ENCODE data around the gene PSEN1.

PSEN1 gene

GRCh38 chr14:73216030-73216429, 79.7 kb downstream of the PSEN1 start:
- Histone ChIP-seq H2AK5ac (ENCODE audit: low read length) (no peak overlapping the region), H3K4me2 (ENCODE audit: low read length) (no peak overlapping the region), H3K36me3 (ENCODE audit: control insufficient read depth in 1 of 2, insufficient read depth in 2 of 2, low read length in 2 of 2) (peaks cover 15 to 24% of the 10 kb centered on the region in 2 experiments), H4K12ac (ENCODE audit: low read depth, low read length) (no peak overlapping the region), H3K4me3 (ENCODE audit: low read depth, low read length) (no peak overlapping the region), H2BK12ac (ENCODE audit: low read length) (no peak overlapping the region), H3K4me1 (ENCODE audit: control insufficient read depth in 1 of 2, insufficient read depth in 2 of 2, low read length in 2 of 2) (no peaks in the 10 kb centered on the region), H3K23ac (ENCODE audit: low read length) (no peak overlapping the region), H4K91ac (ENCODE audit: low read depth, low read length) (no peak overlapping the region), H2BK120ac (ENCODE audit: insufficient read depth, low read length, poor library complexity) (no peak overlapping the region), H3K79me1 (ENCODE audit: low read length) (no peaks in the 10 kb centered on the region), H2BK5ac (ENCODE audit: low read depth, low read length, poor library complexity) (no peak overlapping the region), H3K14ac (ENCODE audit: low read length) (no peak overlapping the region), H3K27ac (ENCODE audit: low read depth, low read length) (no peak overlapping the region), H3K9me3 (ENCODE audit: insufficient read depth, low read depth, low read length) (no peaks in the 10 kb centered on the region), H3K79me2 (ENCODE audit: control insufficient read depth, insufficient read depth, low read length, poor library complexity) (no peaks in the 10 kb centered on the region), H3K4ac (ENCODE audit: low read depth, low read length) (no peak overlapping the region), H4K8ac (ENCODE audit: low read depth, low read length) (no peak overlapping the region), H2AFZ (ENCODE audit: insufficient read depth, low read length, poor library complexity) (no peak overlapping the region), H3K27me3 (ENCODE audit: insufficient read depth, low read length) (no peaks in the 10 kb centered on the region), H3K18ac (ENCODE audit: low read length) (no peak overlapping the region), H3K9ac (ENCODE audit: low read length) (no peak overlapping the region)
- no CpG with 5 or more reads among the region's 2 CpGs for WGBS (ENCODE audit: extremely low coverage, insufficient coverage, insufficient read length)
- no peak for DNase-seq

- Histone ChIP-seq H3K36me3 (ENCODE audit: control insufficient read depth in 1 of 2, insufficient read depth in 2 of 2, low read length in 2 of 2) (peaks cover 13 to 21% of the 10 kb centered on the region in 2 experiments), H3K4ac (ENCODE audit: low read depth, low read length) (no peak overlapping the region), H3K4me1 (ENCODE audit: control insufficient read depth in 1 of 2, insufficient read depth in 2 of 2, low read length in 2 of 2) (peaks cover 0 to 2% of the 10 kb centered on the region in 2 experiments), H3K9me3 (ENCODE audit: insufficient read depth, low read depth, low read length) (no peaks in the 10 kb centered on the region), H4K8ac (ENCODE audit: low read depth, low read length) (no peak overlapping the region), H2BK12ac (ENCODE audit: low read length) (no peak overlapping the region), H3K9ac (ENCODE audit: low read length) (no peak overlapping the region), H3K4me3 (ENCODE audit: low read depth, low read length) (no peak overlapping the region), H4K91ac (ENCODE audit: low read depth, low read length) (no peak overlapping the region), H3K14ac (ENCODE audit: low read length) (no peak overlapping the region), H3K27ac (ENCODE audit: low read depth, low read length) (no peak overlapping the region), H4K12ac (ENCODE audit: low read depth, low read length) (no peak overlapping the region), H3K4me2 (ENCODE audit: low read length) (no peak overlapping the region), H3K79me2 (ENCODE audit: control insufficient read depth, insufficient read depth, low read length, poor library complexity) (no peaks in the 10 kb centered on the region), H3K79me1 (ENCODE audit: low read length) (no peaks in the 10 kb centered on the region), H3K18ac (ENCODE audit: low read length) (no peak overlapping the region), H2AFZ (ENCODE audit: insufficient read depth, low read length, poor library complexity) (no peak overlapping the region), H2BK120ac (ENCODE audit: insufficient read depth, low read length, poor library complexity) (no peak overlapping the region), H3K27me3 (ENCODE audit: insufficient read depth, low read length) (no peaks in the 10 kb centered on the region), H2BK5ac (ENCODE audit: low read depth, low read length, poor library complexity) (no peak overlapping the region), H2AK5ac (ENCODE audit: low read length) (no peak overlapping the region), H3K23ac (ENCODE audit: low read length) (no peak overlapping the region)
- WGBS (ENCODE audit: extremely low coverage, insufficient coverage, insufficient read length): no CpG with 5 or more reads among the region's 1 CpG
- DNase-seq: no peak
Observed at GRCh38 chr14:73217411-73217810, 81.1 kb downstream of the PSEN1 start.

- Histone ChIP-seq H3K27ac (ENCODE audit: low read depth, low read length) (no peak overlapping the region), H3K14ac (ENCODE audit: low read length) (no peak overlapping the region)
- no CpG with 5 or more reads among the region's 4 CpGs for WGBS (ENCODE audit: extremely low coverage, insufficient coverage, insufficient read length)
Observed at GRCh38 chr14:73220061-73220460, 83.8 kb downstream of the PSEN1 start.

GRCh38 chr14:73220634-73221033, 84.3 kb downstream of the PSEN1 start:
- H3K4me3 ChIP-seq (ENCODE audit: low read depth, low read length): no peak overlapping the region
- no peak overlapping the region for H3K4ac ChIP-seq (ENCODE audit: low read depth, low read length)
- H3K4me2 ChIP-seq (ENCODE audit: low read length): no peak overlapping the region
- no peak overlapping the region for H4K8ac ChIP-seq (ENCODE audit: low read depth, low read length)
- H2BK120ac ChIP-seq (ENCODE audit: insufficient read depth, low read length, poor library complexity): no peak overlapping the region
- no peak overlapping the region for H2BK12ac ChIP-seq (ENCODE audit: low read length)
- no peak for DNase-seq
- H3K27ac ChIP-seq (ENCODE audit: low read depth, low read length): no peak overlapping the region
- no peak overlapping the region for H3K14ac ChIP-seq (ENCODE audit: low read length)
- H3K79me2 ChIP-seq (ENCODE audit: control insufficient read depth, insufficient read depth, low read length, poor library complexity): no peaks in the 10 kb centered on the region
- no peak overlapping the region for H2BK5ac ChIP-seq (ENCODE audit: low read depth, low read length, poor library complexity)
- WGBS (ENCODE audit: extremely low coverage, insufficient coverage, insufficient read length): no CpG with 5 or more reads among the region's 5 CpGs
- peaks cover 0 to 2% of the 10 kb centered on the region in 2 experiments for H3K4me1 ChIP-seq (ENCODE audit: control insufficient read depth in 1 of 2, insufficient read depth in 2 of 2, low read length in 2 of 2)
- H4K12ac ChIP-seq (ENCODE audit: low read depth, low read length): no peak overlapping the region
- no peak overlapping the region for H4K91ac ChIP-seq (ENCODE audit: low read depth, low read length)
- H3K36me3 ChIP-seq (ENCODE audit: control insufficient read depth in 1 of 2, insufficient read depth in 2 of 2, low read length in 2 of 2): peaks cover 14 to 21% of the 10 kb centered on the region in 2 experiments
- no peaks in the 10 kb centered on the region for H3K79me1 ChIP-seq (ENCODE audit: low read length)
- H3K9me3 ChIP-seq (ENCODE audit: insufficient read depth, low read depth, low read length): no peaks in the 10 kb centered on the region
- H2AFZ ChIP-seq (ENCODE audit: insufficient read depth, low read length, poor library complexity): no peak overlapping the region
- no peaks in the 10 kb centered on the region for H3K27me3 ChIP-seq (ENCODE audit: insufficient read depth, low read length)
- no peak overlapping the region for H2AK5ac ChIP-seq (ENCODE audit: low read length)
- no peak overlapping the region for H3K18ac ChIP-seq (ENCODE audit: low read length)
- no peak overlapping the region for H3K23ac ChIP-seq (ENCODE audit: low read length)
- H3K9ac ChIP-seq (ENCODE audit: low read length): no peak overlapping the region

More at GRCh38 chr14:73220061-73220460, 83.8 kb downstream of the PSEN1 start:
- Histone ChIP-seq H3K9me3 (ENCODE audit: insufficient read depth, low read depth, low read length) (no peaks in the 10 kb centered on the region), H3K4me2 (ENCODE audit: low read length) (no peak overlapping the region), H3K4me1 (ENCODE audit: control insufficient read depth in 1 of 2, insufficient read depth in 2 of 2, low read length in 2 of 2) (peaks cover 0 to 2% of the 10 kb centered on the region in 2 experiments), H3K9ac (ENCODE audit: low read length) (no peak overlapping the region), H2BK120ac (ENCODE audit: insufficient read depth, low read length, poor library complexity) (no peak overlapping the region), H2BK5ac (ENCODE audit: low read depth, low read length, poor library complexity) (no peak overlapping the region), H3K79me1 (ENCODE audit: low read length) (no peaks in the 10 kb centered on the region), H3K4ac (ENCODE audit: low read depth, low read length) (no peak overlapping the region), H3K79me2 (ENCODE audit: control insufficient read depth, insufficient read depth, low read length, poor library complexity) (no peaks in the 10 kb centered on the region), H4K12ac (ENCODE audit: low read depth, low read length) (no peak overlapping the region), H2BK12ac (ENCODE audit: low read length) (no peak overlapping the region), H2AK5ac (ENCODE audit: low read length) (no peak overlapping the region), H3K23ac (ENCODE audit: low read length) (no peak overlapping the region), H3K27me3 (ENCODE audit: insufficient read depth, low read length) (no peaks in the 10 kb centered on the region), H3K4me3 (ENCODE audit: low read depth, low read length) (no peak overlapping the region), H4K8ac (ENCODE audit: low read depth, low read length) (no peak overlapping the region), H3K36me3 (ENCODE audit: control insufficient read depth in 1 of 2, insufficient read depth in 2 of 2, low read length in 2 of 2) (peaks cover 14 to 21% of the 10 kb centered on the region in 2 experiments), H2AFZ (ENCODE audit: insufficient read depth, low read length, poor library complexity) (no peak overlapping the region), H3K18ac (ENCODE audit: low read length) (no peak overlapping the region), H4K91ac (ENCODE audit: low read depth, low read length) (no peak overlapping the region)
- DNase-seq: no peak

Data from trophoblast cell (in vitro differentiated cells and primary cell).